Activated CD4-positive, alpha-beta T cell treated with anti-CD3 and anti-CD28 coated beads for 36 hours (primary cell): ENCODE measurements around the gene ISCU. TPM values are rescaled to one million over a fixed set of nuclear protein-coding genes. Genes with fewer than 3 reads are reported as not detected.

Experiments
- ATAC-seq: fragments of 200-7000 bp; cut with Tn5 transposase; one replicate; pipeline ENCODE4 v1.10.0; 2021; ENCODE audit warnings: mild to moderate bottlenecking, moderate library complexity
- CTCF ChIA-PET: fragments of 350-600 bp; sonication (Branson Sonifier 250); formaldehyde crosslinking; loops from one replicate; lab custom pipeline; 2021; ENCODE audit warnings: antibody characterized with exemption; lab: Charles Lee
- POLR2A ChIA-PET: fragments of 350-600 bp; sonication (Branson Sonifier 250); formaldehyde crosslinking; loops from one replicate; lab custom pipeline; 2021; ENCODE audit warnings: antibody characterized with exemption, inconsistent platforms; lab: Charles Lee
- DNase-seq: peaks from one replicate; pipeline ENCODE4 v3.0.0-alpha.2; 2020
- H3K27ac Mint-ChIP-seq: one replicate; pipeline ENCODE4 v1.8.0; 2021; ENCODE audit warnings: mixed read lengths
- H3K27me3 Mint-ChIP-seq: one replicate; pipeline ENCODE4 v1.8.0; 2021; ENCODE audit warnings: mixed read lengths
- H3K36me3 Mint-ChIP-seq: one replicate; pipeline ENCODE4 v1.8.0; 2021; ENCODE audit warnings: low read depth, mixed read lengths
- H3K4me1 Mint-ChIP-seq: one replicate; pipeline ENCODE4 v1.8.0; 2021; ENCODE audit warnings: mixed read lengths
- H3K4me3 Mint-ChIP-seq: one replicate; pipeline ENCODE4 v1.8.0; 2021; ENCODE audit warnings: mild to moderate bottlenecking, moderate library complexity, mixed read lengths
- H3K9me3 Mint-ChIP-seq: one replicate; pipeline ENCODE4 v1.8.0; 2021; ENCODE audit warnings: low read depth, mixed read lengths
- intact Hi-C, 2 experiments: fragments of 100-400 bp; cut with DNase I in 1 of 2; cut with micrococcal nuclease in 1 of 2; formaldehyde crosslinking; loops; one replicate each; pipeline versions ENCODE4 v1.14.2 to v1.15.1; 2022 to 2024; cut with DNase I, micrococcal nuclease
- total RNA-seq, 2 experiments: library from RNA; stranded (reverse); gene quantifications; one replicate each; pipeline ENCODE4 v1.2.3, GENCODE V29; 2021

The ISCU gene
- total RNA-seq, 2 experiments from 2014 or later, result 67.3 to 83.8 TPM

GRCh38 chr12:108519558-108519957 lies 42.8 kb upstream of the ISCU start:
- Mint-ChIP-seq H3K27ac (no peak overlapping the region), H3K27me3 (no peaks in the 10 kb centered on the region), H3K36me3 (peaks cover 41% of the 10 kb centered on the region), H3K4me1 (peaks cover 13% of the 10 kb centered on the region), H3K9me3 (no peaks in the 10 kb centered on the region), H3K4me3 (no peak overlapping the region)
- ChIA-PET POLR2A (interaction anchor here (0.7 kb wide), 1 partner anchor 170 kb away, joined by 6 read pairs; no protein-coding TSS in a partner anchor), CTCF (interaction anchor here (1.0 kb wide), 1 partner anchor 12 kb away, joined by 3 read pairs; no protein-coding TSS in a partner anchor)
- intact Hi-C loops, result loop anchor here (5.0 to 10.0 kb wide), 2 partner anchors 113 to 1055 kb away; partner anchors contain the start of genes SELPLG (in 2 of the 2), MMAB (in 1 of the 2) and MVK (in 1 of the 2)
- no peak for DNase-seq
- ATAC-seq, result no peak

- ATAC-seq (no peak), DNase-seq (no peak)
- intact Hi-C loops, result no loop called here
- Mint-ChIP-seq H3K4me1 (no peaks in the 10 kb centered on the region), H3K27ac (no peak overlapping the region), H3K9me3 (no peaks in the 10 kb centered on the region), H3K27me3 (no peaks in the 10 kb centered on the region), H3K36me3 (peaks cover 68% of the 10 kb centered on the region), H3K4me3 (no peak overlapping the region)
- CTCF ChIA-PET, result interaction anchor here (1.9 kb wide), 1 partner anchor 11 kb away, joined by 8 read pairs; no protein-coding TSS in a partner anchor
- POLR2A ChIA-PET, result no interaction called here
These were observed 39.0 kb upstream of the ISCU start for GRCh38 chr12:108523365-108523764.

GRCh38 chr12:108525681-108526080 lies 36.7 kb upstream of the ISCU start:
- ATAC-seq (peak; percentile 26), DNase-seq (no peak)
- intact Hi-C loops, result no loop called here
- Mint-ChIP-seq H3K9me3 (no peaks in the 10 kb centered on the region), H3K27me3 (no peaks in the 10 kb centered on the region), H3K36me3 (peaks cover 72% of the 10 kb centered on the region), H3K27ac (no peak overlapping the region), H3K4me3 (no peak overlapping the region), H3K4me1 (no peaks in the 10 kb centered on the region)
- ChIA-PET CTCF (interaction anchor here (0.7 kb wide), 1 partner anchor 188 kb away, joined by 3 read pairs; no protein-coding TSS in a partner anchor), POLR2A (no interaction called here)

GRCh38 chr12:108526482-108527165 lies 35.8 kb upstream of the ISCU start:
- no peaks in the 10 kb centered on the region for H3K4me1 Mint-ChIP-seq
- ATAC-seq (no peak), DNase-seq (no peak)
- H3K9me3 Mint-ChIP-seq, result no peaks in the 10 kb centered on the region
- H3K27ac Mint-ChIP-seq, result no peak overlapping the region
- intact Hi-C loops, result no loop called here
- H3K36me3 Mint-ChIP-seq, result peaks cover 68% of the 10 kb centered on the region
- ChIA-PET CTCF (no interaction called here), POLR2A (no interaction called here)
- H3K4me3 Mint-ChIP-seq, result no peak overlapping the region
- H3K27me3 Mint-ChIP-seq, result no peaks in the 10 kb centered on the region

- no peaks in the 10 kb centered on the region for H3K4me1 Mint-ChIP-seq
These were observed 35.3 kb upstream of the ISCU start for GRCh38 chr12:108527166-108527496.

GRCh38 chr12:108530161-108530560 lies 32.2 kb upstream of the ISCU start:
- DNase-seq, result no peak
- CTCF ChIA-PET, result interaction anchor here (0.6 kb wide), 2 partner anchors 27 to 354 kb away, joined by 3 to 5 read pairs; no protein-coding TSS in a partner anchor
- POLR2A ChIA-PET, result no interaction called here
- no peaks in the 10 kb centered on the region for H3K9me3 Mint-ChIP-seq
- no peaks in the 10 kb centered on the region for H3K27me3 Mint-ChIP-seq
- no peaks in the 10 kb centered on the region for H3K4me1 Mint-ChIP-seq
- H3K27ac Mint-ChIP-seq, result peak overlapping the region; percentile 10
- peaks cover 57% of the 10 kb centered on the region for H3K36me3 Mint-ChIP-seq
- H3K4me3 Mint-ChIP-seq, result no peak overlapping the region
- intact Hi-C loops, result no loop called here
- no peak for ATAC-seq

More at GRCh38 chr12:108527166-108527496, 35.3 kb upstream of the ISCU start:
- ATAC-seq (no peak), DNase-seq (no peak)
- intact Hi-C loops, result no loop called here
- ChIA-PET POLR2A (no interaction called here), CTCF (no interaction called here)
- Mint-ChIP-seq H3K4me3 (no peak overlapping the region), H3K9me3 (no peaks in the 10 kb centered on the region), H3K36me3 (peaks cover 64% of the 10 kb centered on the region), H3K27ac (peak overlapping the region; percentile 24), H3K27me3 (no peaks in the 10 kb centered on the region)

GRCh38 chr12:108531929-108532848 lies 30.2 kb upstream of the ISCU start:
- Mint-ChIP-seq H3K36me3 (peaks cover 57% of the 10 kb centered on the region), H3K4me1 (no peaks in the 10 kb centered on the region), H3K27ac (no peak overlapping the region), H3K9me3 (no peaks in the 10 kb centered on the region), H3K27me3 (no peaks in the 10 kb centered on the region), H3K4me3 (no peak overlapping the region)
- POLR2A ChIA-PET, result no interaction called here
- CTCF ChIA-PET, result interaction anchor here (0.7 to 3.6 kb wide), 7 partner anchors 10 to 149 kb away, joined by 3 to 17 read pairs (median 3); no protein-coding TSS in a partner anchor
- intact Hi-C loops, result no loop called here
- no peak for DNase-seq
- ATAC-seq, result no peak

- peaks cover 51% of the 10 kb centered on the region for H3K36me3 Mint-ChIP-seq
- no peaks in the 10 kb centered on the region for H3K27me3 Mint-ChIP-seq
- no peak for ATAC-seq
- POLR2A ChIA-PET, result no interaction called here
- intact Hi-C loops, result no loop called here
- H3K4me1 Mint-ChIP-seq, result peaks cover 12% of the 10 kb centered on the region
- CTCF ChIA-PET, result interaction anchor here (1.3 kb wide), 1 partner anchor 23 kb away, joined by 4 read pairs; the partner anchor contains the start of gene FICD
- peak overlapping the region; percentile 32 for H3K27ac Mint-ChIP-seq
- no peaks in the 10 kb centered on the region for H3K9me3 Mint-ChIP-seq
- no peak overlapping the region for H3K4me3 Mint-ChIP-seq
- no peak for DNase-seq
These were observed 24.2 kb upstream of the ISCU start for GRCh38 chr12:108538146-108538545.

GRCh38 chr12:108538616-108539195 lies 23.7 kb upstream of the ISCU start:
- DNase-seq (no peak), ATAC-seq (no peak)
- Mint-ChIP-seq H3K27me3 (no peaks in the 10 kb centered on the region), H3K4me3 (no peak overlapping the region), H3K27ac (peak overlapping the region; percentile 3), H3K4me1 (peaks cover 12% of the 10 kb centered on the region), H3K36me3 (peaks cover 54% of the 10 kb centered on the region), H3K9me3 (no peaks in the 10 kb centered on the region)
- ChIA-PET CTCF (interaction anchor here (1.4 to 1.8 kb wide), 2 partner anchors 10 to 79 kb away, joined by 3 to 5 read pairs; no protein-coding TSS in a partner anchor), POLR2A (no interaction called here)
- intact Hi-C loops, result no loop called here

- Mint-ChIP-seq H3K36me3 (peaks cover 50% of the 10 kb centered on the region), H3K27me3 (no peaks in the 10 kb centered on the region), H3K4me3 (no peak overlapping the region), H3K27ac (peak overlapping the region; percentile 42), H3K4me1 (peaks cover 12% of the 10 kb centered on the region), H3K9me3 (no peaks in the 10 kb centered on the region)
- DNase-seq (no peak), ATAC-seq (no peak)
- intact Hi-C loops, result loop anchor here in 1 of 2 experiments (1.0 kb wide), 1 partner anchor 9 kb away; no protein-coding TSS in a partner anchor
- CTCF ChIA-PET, result no interaction called here
- POLR2A ChIA-PET, result no interaction called here
These were observed 20.1 kb upstream of the ISCU start for GRCh38 chr12:108542320-108542719.

- DNase-seq (no peak), ATAC-seq (no peak)
- H3K36me3 Mint-ChIP-seq, result peaks cover 49% of the 10 kb centered on the region
- ChIA-PET POLR2A (no interaction called here), CTCF (no interaction called here)
- intact Hi-C loops, result no loop called here
- no peak overlapping the region for H3K27ac Mint-ChIP-seq
- no peaks in the 10 kb centered on the region for H3K9me3 Mint-ChIP-seq
- H3K4me1 Mint-ChIP-seq, result peaks cover 12% of the 10 kb centered on the region
- no peak overlapping the region for H3K4me3 Mint-ChIP-seq
- H3K27me3 Mint-ChIP-seq, result no peaks in the 10 kb centered on the region
These were observed 18.7 kb upstream of the ISCU start for GRCh38 chr12:108543652-108544051.
